ENCODE data around the gene CITED2. TPM values are rescaled to one million over a fixed set of nuclear protein-coding genes. Genes with fewer than 3 reads are reported as not detected.
A peak's percentile ranks its signal among the peaks of the same experiment; 100 is the strongest.

CITED2 gene
- total RNA-seq, 2 donors from 2014 or later = 119 to 208 TPM

GRCh38 chr6:139370999-139371345 is 3.5 kb downstream of the CITED2 start:
- Histone ChIP-seq H3K4me1 (peaks cover 0 to 29% of the 10 kb centered on the region in 2 donors), H3K36me3 (peaks cover 30% of the 10 kb centered on the region), H3K4me3 (peak overlapping the region; percentile 84 to 87), H3K27ac (peak overlapping the region; percentile 94 to 96), H3K27me3 (no peaks in the 10 kb centered on the region), H3K9me3 (no peaks in the 10 kb centered on the region)
- no peak for DNase-seq (ENCODE audit: low spot score)
- TF ChIP-seq, protein P1, sequence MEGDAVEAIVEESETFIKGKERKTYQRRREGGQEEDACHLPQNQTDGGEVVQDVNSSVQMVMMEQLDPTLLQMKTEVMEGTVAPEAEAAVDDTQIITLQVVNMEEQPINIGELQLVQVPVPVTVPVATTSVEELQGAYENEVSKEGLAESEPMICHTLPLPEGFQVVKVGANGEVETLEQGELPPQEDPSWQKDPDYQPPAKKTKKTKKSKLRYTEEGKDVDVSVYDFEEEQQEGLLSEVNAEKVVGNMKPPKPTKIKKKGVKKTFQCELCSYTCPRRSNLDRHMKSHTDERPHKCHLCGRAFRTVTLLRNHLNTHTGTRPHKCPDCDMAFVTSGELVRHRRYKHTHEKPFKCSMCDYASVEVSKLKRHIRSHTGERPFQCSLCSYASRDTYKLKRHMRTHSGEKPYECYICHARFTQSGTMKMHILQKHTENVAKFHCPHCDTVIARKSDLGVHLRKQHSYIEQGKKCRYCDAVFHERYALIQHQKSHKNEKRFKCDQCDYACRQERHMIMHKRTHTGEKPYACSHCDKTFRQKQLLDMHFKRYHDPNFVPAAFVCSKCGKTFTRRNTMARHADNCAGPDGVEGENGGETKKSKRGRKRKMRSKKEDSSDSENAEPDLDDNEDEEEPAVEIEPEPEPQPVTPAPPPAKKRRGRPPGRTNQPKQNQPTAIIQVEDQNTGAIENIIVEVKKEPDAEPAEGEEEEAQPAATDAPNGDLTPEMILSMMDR (IDR thresholded peaks at IDR 0.05) = no peak

- Histone ChIP-seq H3K4me1 (peaks cover 0 to 29% of the 10 kb centered on the region in 2 donors), H3K9me3 (no peaks in the 10 kb centered on the region), H3K27ac (peak overlapping the region; percentile 94 to 96), H3K36me3 (peaks cover 30% of the 10 kb centered on the region), H3K4me3 (peak overlapping the region; percentile 84 to 87), H3K27me3 (no peaks in the 10 kb centered on the region)
- no peak for DNase-seq (ENCODE audit: low spot score)
- TF ChIP-seq, protein P1 (IDR thresholded peaks at IDR 0.05) = no peak
Measured at GRCh38 chr6:139370283-139370998, 4.0 kb downstream of the CITED2 start.

DNA sequence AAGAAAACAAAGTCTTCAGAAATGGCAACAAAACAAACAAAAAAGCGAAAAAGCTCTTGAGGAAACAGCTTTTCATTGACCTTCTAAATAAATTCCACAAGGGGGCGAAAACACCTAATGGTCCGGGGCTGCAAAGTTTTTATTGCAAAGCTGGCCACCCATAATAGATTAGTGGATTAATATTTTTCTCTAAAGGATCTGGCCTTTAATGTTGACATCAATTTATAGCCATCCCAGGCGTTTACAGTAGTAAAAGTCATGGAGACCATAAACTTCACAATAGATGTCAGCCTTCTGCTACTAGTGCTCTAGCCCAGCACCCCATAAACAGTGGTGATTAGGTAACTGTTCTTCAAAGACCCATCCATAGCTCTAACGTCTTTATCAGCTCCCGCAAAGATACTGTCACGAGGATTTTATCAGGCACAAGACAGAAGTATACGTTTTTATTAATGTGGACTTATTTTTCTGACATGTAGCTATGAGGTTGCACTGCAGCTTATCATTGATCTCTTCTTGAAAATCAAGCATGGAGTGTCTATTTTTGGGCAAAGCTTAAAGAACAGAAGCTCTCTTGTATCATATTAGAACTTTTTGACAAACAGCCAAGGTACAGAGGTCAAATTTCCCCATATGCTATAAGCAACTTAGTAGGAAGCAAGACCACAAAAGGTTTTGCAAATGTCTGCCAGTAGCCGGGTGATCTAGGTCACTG is 4.7 kb downstream of the CITED2 start:
- Histone ChIP-seq H3K36me3 (peaks cover 30% of the 10 kb centered on the region), H3K27ac (peak overlapping the region; percentile 43 to 96), H3K4me1 (peaks cover 0 to 29% of the 10 kb centered on the region in 2 donors), H3K9me3 (no peaks in the 10 kb centered on the region), H3K4me3 (no peak overlapping the region), H3K27me3 (no peaks in the 10 kb centered on the region)
- TF ChIP-seq, protein P1 (IDR thresholded peaks at IDR 0.05) = peak; percentile 6 to 82
- no peak for DNase-seq (ENCODE audit: low spot score)

DNA sequence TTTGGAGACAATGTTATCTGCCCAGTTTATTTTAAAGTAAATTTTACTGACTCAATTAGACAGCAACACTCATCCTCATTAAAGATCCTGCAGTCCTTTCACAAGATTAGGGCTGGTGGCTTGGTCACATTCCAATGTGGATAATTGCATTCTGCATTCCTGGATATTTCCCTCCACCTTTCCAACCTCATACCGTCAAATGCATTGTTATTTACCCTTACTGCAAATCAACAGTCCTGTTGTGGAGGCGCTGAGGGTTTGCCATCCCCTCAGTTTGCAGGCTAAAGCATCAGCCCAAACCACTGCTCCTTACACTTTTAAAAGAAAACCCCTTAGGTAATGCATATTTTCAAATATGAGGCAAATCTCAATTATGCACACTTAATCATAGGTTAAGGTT is 5.4 kb downstream of the CITED2 start:
- DNase-seq (ENCODE audit: low spot score) = no peak
- H3K27ac ChIP-seq = peak overlapping the region in 1 of 2 donors; percentile 96
- TF ChIP-seq, protein P1 (IDR thresholded peaks at IDR 0.05) = no peak
- H3K27me3 ChIP-seq = no peaks in the 10 kb centered on the region
- H3K4me3 ChIP-seq = no peak overlapping the region
- peaks cover 30% of the 10 kb centered on the region for H3K36me3 ChIP-seq
- H3K9me3 ChIP-seq = no peaks in the 10 kb centered on the region
- peaks cover 0 to 29% of the 10 kb centered on the region in 2 donors for H3K4me1 ChIP-seq

DNA sequence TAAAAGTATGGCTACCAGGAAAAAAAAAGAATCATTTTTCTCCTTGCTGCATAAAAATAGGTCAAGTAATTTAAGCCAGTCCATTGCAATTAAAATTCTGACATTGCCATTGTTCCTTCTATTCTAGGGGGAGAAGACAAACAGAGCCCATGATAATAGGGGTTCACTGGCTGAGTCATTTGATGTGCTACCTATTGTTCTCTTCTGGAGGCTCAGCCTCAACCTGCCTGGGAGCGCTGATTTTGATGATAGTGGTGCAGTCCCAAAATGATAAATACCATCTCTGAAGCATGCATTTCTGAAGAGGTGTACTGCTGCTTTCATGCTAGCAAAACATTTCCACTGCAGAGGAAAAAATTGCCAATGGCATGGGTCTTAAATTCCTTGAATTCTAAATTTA is 5.8 kb downstream of the CITED2 start:
- no peaks in the 10 kb centered on the region for H3K9me3 ChIP-seq
- no peaks in the 10 kb centered on the region for H3K27me3 ChIP-seq
- peaks cover 27% of the 10 kb centered on the region for H3K36me3 ChIP-seq
- no peak for DNase-seq (ENCODE audit: low spot score)
- TF ChIP-seq, protein P1 (IDR thresholded peaks at IDR 0.05) = no peak
- peaks cover 0 to 29% of the 10 kb centered on the region in 2 donors for H3K4me1 ChIP-seq
- no peak overlapping the region for H3K4me3 ChIP-seq
- no peak overlapping the region for H3K27ac ChIP-seq

All from right atrium auricular region (tissue), 2 donors.